ENCODE results near the gene AXIN2.

AXIN2 gene

DNA sequence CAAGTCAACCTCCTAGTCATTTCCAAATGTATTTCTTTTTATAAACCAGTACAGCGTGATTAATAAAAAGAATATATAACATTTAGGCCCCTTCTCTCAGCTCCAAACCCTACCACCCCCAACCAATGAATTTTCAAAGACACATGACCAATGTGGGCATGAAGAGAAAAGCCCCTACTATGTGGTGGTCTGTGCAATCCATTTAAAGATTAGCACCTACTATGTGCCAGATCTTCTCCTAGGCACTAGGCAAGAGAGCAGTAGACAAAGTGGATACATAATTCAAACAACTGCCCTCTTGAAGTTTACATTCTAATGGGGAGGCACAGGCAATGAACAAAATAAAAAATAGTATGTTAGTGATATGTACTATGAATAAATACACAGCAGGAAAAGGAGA is 19.4 kb downstream of the AXIN2 start:
- no peaks in the 10 kb centered on the region for H3K36me3 ChIP-seq (ENCODE audit: insufficient read depth, low read length)
- no peaks in the 10 kb centered on the region for H3K9me3 ChIP-seq (ENCODE audit: insufficient read depth, low read depth, low read length)
- no peak overlapping the region for H3K9ac ChIP-seq (ENCODE audit: low read depth, low read length, poor library complexity, severe bottlenecking)
- H4K20me1 ChIP-seq (ENCODE audit: insufficient read depth, low read length, poor library complexity, severe bottlenecking), result no peaks in the 10 kb centered on the region
- H3K79me2 ChIP-seq (ENCODE audit: insufficient read depth, low read length), result no peaks in the 10 kb centered on the region
- TF ChIP-seq EZH2phosphoT487 (IDR thresholded peaks at IDR 0.05; ENCODE audit: borderline replicate concordance), result no peak
- TF ChIP-seq, protein P1, sequence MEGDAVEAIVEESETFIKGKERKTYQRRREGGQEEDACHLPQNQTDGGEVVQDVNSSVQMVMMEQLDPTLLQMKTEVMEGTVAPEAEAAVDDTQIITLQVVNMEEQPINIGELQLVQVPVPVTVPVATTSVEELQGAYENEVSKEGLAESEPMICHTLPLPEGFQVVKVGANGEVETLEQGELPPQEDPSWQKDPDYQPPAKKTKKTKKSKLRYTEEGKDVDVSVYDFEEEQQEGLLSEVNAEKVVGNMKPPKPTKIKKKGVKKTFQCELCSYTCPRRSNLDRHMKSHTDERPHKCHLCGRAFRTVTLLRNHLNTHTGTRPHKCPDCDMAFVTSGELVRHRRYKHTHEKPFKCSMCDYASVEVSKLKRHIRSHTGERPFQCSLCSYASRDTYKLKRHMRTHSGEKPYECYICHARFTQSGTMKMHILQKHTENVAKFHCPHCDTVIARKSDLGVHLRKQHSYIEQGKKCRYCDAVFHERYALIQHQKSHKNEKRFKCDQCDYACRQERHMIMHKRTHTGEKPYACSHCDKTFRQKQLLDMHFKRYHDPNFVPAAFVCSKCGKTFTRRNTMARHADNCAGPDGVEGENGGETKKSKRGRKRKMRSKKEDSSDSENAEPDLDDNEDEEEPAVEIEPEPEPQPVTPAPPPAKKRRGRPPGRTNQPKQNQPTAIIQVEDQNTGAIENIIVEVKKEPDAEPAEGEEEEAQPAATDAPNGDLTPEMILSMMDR (conservative IDR thresholded peaks at IDR 0.05; ENCODE audit: low read length), result no peak
- H3K9me2 ChIP-seq (replicated peaks; ENCODE audit: low read depth, low read length), result no peaks in the 10 kb centered on the region
- no peaks in the 10 kb centered on the region for H3K4me1 ChIP-seq (ENCODE audit: insufficient read depth, low read length, poor library complexity, severe bottlenecking)
- H3K4me3 ChIP-seq (ENCODE audit: low read length, poor library complexity, severe bottlenecking), result no peak overlapping the region
- no peak overlapping the region for H2AFZ ChIP-seq (ENCODE audit: low read length)
- no peaks in the 10 kb centered on the region for H3F3A ChIP-seq (ENCODE audit: low read depth)
- no peak overlapping the region for H3K4me2 ChIP-seq (ENCODE audit: low read depth, low read length, poor library complexity, severe bottlenecking)
- no peaks in the 10 kb centered on the region for H3K27me3 ChIP-seq (ENCODE audit: insufficient read depth, low read length, poor library complexity, severe bottlenecking)

DNA sequence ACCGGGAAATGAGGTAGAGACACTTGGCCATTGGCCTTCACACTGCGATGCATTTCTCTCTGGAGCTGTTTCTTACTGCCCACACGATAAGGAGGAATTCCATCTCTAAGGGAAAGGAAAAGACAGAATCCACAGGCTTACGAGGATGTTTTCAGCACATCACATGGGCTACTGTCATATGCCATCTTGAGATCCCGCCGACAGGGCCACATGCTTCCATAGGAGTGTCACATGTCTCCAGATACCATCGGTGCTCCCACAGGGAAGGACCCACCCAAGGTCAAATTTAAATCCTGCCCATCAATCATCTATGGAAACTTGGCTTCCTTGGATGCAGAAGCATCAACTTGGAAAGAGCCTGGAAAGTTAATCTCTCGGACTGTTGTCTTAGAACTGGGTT is 20.0 kb downstream of the AXIN2 start:
- no peak overlapping the region for H3K9ac ChIP-seq (ENCODE audit: low read depth, low read length, poor library complexity, severe bottlenecking)
- no peaks in the 10 kb centered on the region for H3K79me2 ChIP-seq (ENCODE audit: insufficient read depth, low read length)
- H3K27me3 ChIP-seq (ENCODE audit: insufficient read depth, low read length, poor library complexity, severe bottlenecking), result no peaks in the 10 kb centered on the region
- H3K9me2 ChIP-seq (replicated peaks; ENCODE audit: low read depth, low read length), result no peaks in the 10 kb centered on the region
- H4K20me1 ChIP-seq (ENCODE audit: insufficient read depth, low read length, poor library complexity, severe bottlenecking), result no peaks in the 10 kb centered on the region
- H3K4me2 ChIP-seq (ENCODE audit: low read depth, low read length, poor library complexity, severe bottlenecking), result no peak overlapping the region
- no peaks in the 10 kb centered on the region for H3K36me3 ChIP-seq (ENCODE audit: insufficient read depth, low read length)
- H3F3A ChIP-seq (ENCODE audit: low read depth), result no peaks in the 10 kb centered on the region
- H2AFZ ChIP-seq (ENCODE audit: low read length), result no peak overlapping the region
- no peaks in the 10 kb centered on the region for H3K4me1 ChIP-seq (ENCODE audit: insufficient read depth, low read length, poor library complexity, severe bottlenecking)
- no peak overlapping the region for H3K4me3 ChIP-seq (ENCODE audit: low read length, poor library complexity, severe bottlenecking)
- no peaks in the 10 kb centered on the region for H3K9me3 ChIP-seq (ENCODE audit: insufficient read depth, low read depth, low read length)
- no peak for TF ChIP-seq EZH2phosphoT487 (IDR thresholded peaks at IDR 0.05; ENCODE audit: borderline replicate concordance)
- TF ChIP-seq, protein P1 (conservative IDR thresholded peaks at IDR 0.05; ENCODE audit: low read length), result no peak

DNA sequence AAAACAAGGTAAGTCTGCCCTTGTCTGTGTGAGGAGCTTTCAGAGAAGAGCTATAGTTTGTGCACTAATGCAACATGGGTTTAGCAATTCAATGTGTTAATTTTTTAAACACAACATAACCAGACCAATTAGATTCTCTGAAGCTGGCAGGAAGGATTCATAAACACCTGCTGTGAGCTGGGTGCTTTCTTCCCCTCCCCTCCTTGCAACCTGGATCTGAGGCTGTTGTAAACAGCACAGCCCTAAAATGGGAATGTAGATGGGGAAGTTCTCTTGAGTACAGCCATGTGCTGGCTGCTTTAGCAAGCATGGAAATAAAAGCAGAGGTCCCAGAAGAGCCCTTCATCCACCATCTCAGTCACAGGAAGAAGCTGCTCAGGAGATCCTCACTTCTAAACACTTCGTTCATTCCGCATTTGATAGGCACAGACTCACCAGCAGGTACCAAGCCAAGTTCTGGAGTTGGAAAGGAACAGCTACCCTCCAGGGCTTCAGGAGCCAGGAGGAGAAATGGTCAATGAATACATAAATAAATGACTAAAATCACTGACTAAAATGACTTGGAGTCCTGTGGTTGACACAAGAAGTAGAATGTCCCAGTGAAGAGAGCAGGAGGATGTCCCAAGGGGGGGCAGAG is 21.7 kb downstream of the AXIN2 start:
- no peaks in the 10 kb centered on the region for H3F3A ChIP-seq (ENCODE audit: low read depth)
- H3K36me3 ChIP-seq (ENCODE audit: insufficient read depth, low read length), result no peaks in the 10 kb centered on the region
- H3K27me3 ChIP-seq (ENCODE audit: insufficient read depth, low read length, poor library complexity, severe bottlenecking), result no peaks in the 10 kb centered on the region
- no peak overlapping the region for H2AFZ ChIP-seq (ENCODE audit: low read length)
- TF ChIP-seq EZH2phosphoT487 (IDR thresholded peaks at IDR 0.05; ENCODE audit: borderline replicate concordance), result no peak
- TF ChIP-seq, protein P1 (conservative IDR thresholded peaks at IDR 0.05; ENCODE audit: low read length), result no peak
- H3K9me2 ChIP-seq (replicated peaks; ENCODE audit: low read depth, low read length), result no peaks in the 10 kb centered on the region
- no peak overlapping the region for H3K4me2 ChIP-seq (ENCODE audit: low read depth, low read length, poor library complexity, severe bottlenecking)
- H3K4me3 ChIP-seq (ENCODE audit: low read length, poor library complexity, severe bottlenecking), result no peak overlapping the region
- H4K20me1 ChIP-seq (ENCODE audit: insufficient read depth, low read length, poor library complexity, severe bottlenecking), result no peaks in the 10 kb centered on the region
- H3K4me1 ChIP-seq (ENCODE audit: insufficient read depth, low read length, poor library complexity, severe bottlenecking), result no peaks in the 10 kb centered on the region
- H3K9me3 ChIP-seq (ENCODE audit: insufficient read depth, low read depth, low read length), result no peaks in the 10 kb centered on the region
- H3K9ac ChIP-seq (ENCODE audit: low read depth, low read length, poor library complexity, severe bottlenecking), result no peak overlapping the region
- H3K79me2 ChIP-seq (ENCODE audit: insufficient read depth, low read length), result no peaks in the 10 kb centered on the region
